Suprapubic skin (tissue), 4 donors: Measurements from ENCODE around the gene AMIGO3. TPM values are rescaled to one million over a fixed set of nuclear protein-coding genes. Genes with fewer than 3 reads are reported as not detected.
A peak's percentile ranks its signal among the peaks of the same experiment; 100 is the strongest.

Experiments
- DNase-seq, 2 donors: peaks; one replicate each; pipeline ENCODE4 v3.0.0-alpha.2; 2019; ENCODE audit warnings: low spot score in 2 of 2
- H3K27ac ChIP-seq: fragments of 200-600 bp; sonication (generic); one replicate; pipeline ENCODE4 v1.5.1; 2019
- H3K27me3 ChIP-seq: fragments of 200-600 bp; sonication (generic); one replicate; pipeline ENCODE4 v1.5.1; 2019
- H3K36me3 ChIP-seq: fragments of 200-600 bp; sonication (generic); one replicate; pipeline ENCODE4 v1.5.1; 2019
- H3K4me1 ChIP-seq: fragments of 200-600 bp; sonication (generic); one replicate; pipeline ENCODE4 v1.5.1; 2019
- H3K4me3 ChIP-seq: fragments of 200-600 bp; sonication (generic); one replicate; pipeline ENCODE4 v1.5.1; 2019; ENCODE audit warnings: mild to moderate bottlenecking
- H3K9me3 ChIP-seq: fragments of 200-600 bp; sonication (generic); one replicate; pipeline ENCODE4 v1.5.1; 2019
- EP300 ChIP-seq: sonication (generic); formaldehyde crosslinking; IDR thresholded peaks from one replicate; pipeline ENCODE4 v1.6.1; 2017; ENCODE audit warnings: antibody characterized with exemption
- POLR2A ChIP-seq, 2 donors: fragments of 450-650 bp; IDR thresholded peaks; one replicate each; pipeline ENCODE4 v1.6.1; 2017; ENCODE audit warnings: antibody characterized with exemption in 2 of 2, mild to moderate bottlenecking in 2 of 2, moderate library complexity in 2 of 2
- POLR2AphosphoS5 ChIP-seq, 3 donors: sonication (generic); formaldehyde crosslinking; IDR thresholded peaks; one replicate each; pipeline ENCODE4 v1.6.1; 2017; ENCODE audit warnings: antibody characterized with exemption in 3 of 3
- WGBS: methylation state at CpG from one replicate; pipeline ENCODE4 v1.1.5; 2018; 5-methylcytosine and 5-hydroxymethylcytosine counted together
- total RNA-seq, 4 donors: library from RNA; depleted of rRNA; stranded (reverse); fragments of >200 nt; gene quantifications; one replicate each; pipeline ENCODE4 v1.1.0, GENCODE V29; 2016
- TF ChIP-seq, protein P1 (sequence below), 2 donors: fragments of 200-600 bp in 1 of 2; fragments of 450-650 bp in 1 of 2; sonication (generic) in 1 of 2; IDR thresholded peaks; one replicate each; pipeline ENCODE4 v1.5.1; 2016 to 2019; ENCODE audit warnings: antibody characterized with exemption in 2 of 2, mild to moderate bottlenecking in 1 of 2, moderate library complexity in 1 of 2

AMIGO3 gene
- total RNA-seq, 4 donors from 2014 or later = 1.6 to 3.8 (median 2.5) TPM

DNA sequence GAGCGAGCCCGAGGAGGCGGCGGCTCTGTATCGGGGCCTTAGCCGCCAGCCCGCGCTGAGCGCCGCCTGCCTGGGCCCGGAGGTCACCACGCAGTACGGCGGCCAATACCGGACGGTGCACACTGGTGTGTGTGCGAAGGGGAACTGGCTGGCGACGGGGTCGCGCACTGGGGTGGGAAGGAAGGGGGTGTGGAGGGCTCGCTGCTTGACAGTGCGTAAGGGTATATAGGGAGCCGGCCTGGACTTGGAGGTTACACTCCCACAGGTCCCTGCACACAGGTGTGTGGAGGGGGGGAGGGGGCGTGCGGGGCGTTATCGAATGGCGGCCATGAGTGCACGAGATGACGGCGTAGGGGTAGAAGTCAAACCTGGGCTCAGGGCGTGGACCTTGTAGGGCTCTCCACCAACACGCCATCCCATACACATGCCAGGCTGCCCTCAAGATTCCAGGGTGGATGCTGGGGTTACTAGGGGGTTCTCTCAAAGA lies 44.9 kb downstream of the AMIGO3 start:
- peak in 1 of 2 donors; percentile 75 for DNase-seq
- Histone ChIP-seq H3K27me3 (no peaks in the 10 kb centered on the region), H3K4me1 (peaks cover 21% of the 10 kb centered on the region), H3K27ac (peak overlapping the region; percentile 91), H3K36me3 (peaks cover 40% of the 10 kb centered on the region), H3K4me3 (peak overlapping the region; percentile 78), H3K9me3 (no peaks in the 10 kb centered on the region)
- 14% methylated on average over 17 of the region's 34 CpGs for WGBS
- TF ChIP-seq POLR2AphosphoS5 (IDR thresholded peaks at IDR 0.05) (no peak), POLR2A (IDR thresholded peaks at IDR 0.05) (no peak), EP300 (no peak)
- TF ChIP-seq, protein P1, sequence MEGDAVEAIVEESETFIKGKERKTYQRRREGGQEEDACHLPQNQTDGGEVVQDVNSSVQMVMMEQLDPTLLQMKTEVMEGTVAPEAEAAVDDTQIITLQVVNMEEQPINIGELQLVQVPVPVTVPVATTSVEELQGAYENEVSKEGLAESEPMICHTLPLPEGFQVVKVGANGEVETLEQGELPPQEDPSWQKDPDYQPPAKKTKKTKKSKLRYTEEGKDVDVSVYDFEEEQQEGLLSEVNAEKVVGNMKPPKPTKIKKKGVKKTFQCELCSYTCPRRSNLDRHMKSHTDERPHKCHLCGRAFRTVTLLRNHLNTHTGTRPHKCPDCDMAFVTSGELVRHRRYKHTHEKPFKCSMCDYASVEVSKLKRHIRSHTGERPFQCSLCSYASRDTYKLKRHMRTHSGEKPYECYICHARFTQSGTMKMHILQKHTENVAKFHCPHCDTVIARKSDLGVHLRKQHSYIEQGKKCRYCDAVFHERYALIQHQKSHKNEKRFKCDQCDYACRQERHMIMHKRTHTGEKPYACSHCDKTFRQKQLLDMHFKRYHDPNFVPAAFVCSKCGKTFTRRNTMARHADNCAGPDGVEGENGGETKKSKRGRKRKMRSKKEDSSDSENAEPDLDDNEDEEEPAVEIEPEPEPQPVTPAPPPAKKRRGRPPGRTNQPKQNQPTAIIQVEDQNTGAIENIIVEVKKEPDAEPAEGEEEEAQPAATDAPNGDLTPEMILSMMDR (IDR thresholded peaks at IDR 0.05) = no peak

DNA sequence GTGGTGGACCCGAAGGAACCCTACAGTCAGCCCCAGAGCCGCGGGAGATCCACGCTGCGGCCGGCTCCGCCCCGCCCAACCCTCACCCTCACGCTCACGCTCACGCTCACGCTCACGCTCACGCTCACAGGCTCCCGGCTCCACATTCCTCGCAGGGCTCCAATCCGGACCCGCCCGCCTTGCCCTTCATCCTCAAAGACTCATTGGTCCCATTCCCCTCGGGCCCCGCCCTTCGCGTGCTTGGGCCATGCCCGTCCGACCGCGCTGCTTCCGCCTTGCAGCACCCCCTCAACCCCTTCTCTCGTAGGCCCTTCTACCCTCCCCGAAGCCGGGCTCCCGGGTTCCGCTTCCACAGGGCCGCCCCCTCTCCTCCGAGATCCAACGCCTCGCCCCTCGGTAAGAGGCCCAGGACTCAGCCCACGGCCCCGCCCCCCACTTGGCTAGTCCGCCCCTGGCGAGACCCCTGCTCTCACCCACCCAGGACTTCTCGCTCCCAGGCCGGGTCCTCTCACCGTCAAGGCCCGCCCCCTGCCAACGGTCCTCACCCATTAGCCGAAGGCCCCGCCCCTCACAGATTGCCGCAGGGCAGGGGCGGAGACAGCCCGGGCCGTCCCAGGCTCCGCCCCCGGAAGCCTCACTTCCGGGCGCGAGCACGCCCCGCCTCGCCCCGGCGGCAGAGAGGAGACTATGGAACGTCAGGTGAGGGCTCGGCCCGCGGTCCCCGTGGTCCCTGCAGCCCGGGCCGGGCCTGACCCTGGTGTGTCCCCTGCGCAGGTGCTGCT lies 45.6 kb downstream of the AMIGO3 start, which contains the start of gene APEH:
Gene APEH (plus strand): TSS at position 637 of the 782 bp plus-strand sequence. CDS start 51 bp downstream, at position 688.
- TF ChIP-seq POLR2A (IDR thresholded peaks at IDR 0.05) = peak in 1 of 2 donors; percentile 52
- peak in 1 of 3 donors; percentile 36 for TF ChIP-seq POLR2AphosphoS5 (IDR thresholded peaks at IDR 0.05)
- TF ChIP-seq EP300 = no peak
- WGBS = 1% methylated on average over 28 of the region's 71 CpGs
- peak within 1 kb of the TSS; percentile 91 for H3K27ac ChIP-seq
- peaks cover 34% of the 10 kb centered on the region for H3K36me3 ChIP-seq
- peak; percentile 97 for DNase-seq
- H3K9me3 ChIP-seq = no peaks in the 10 kb centered on the region
- no peaks in the 10 kb centered on the region for H3K27me3 ChIP-seq
- peak within 1 kb of the TSS; percentile 78 for H3K4me3 ChIP-seq
- H3K4me1 ChIP-seq = peaks cover 21% of the 10 kb centered on the region

GRCh38 chr3:49673121-49673714 lies 46.3 kb downstream of the AMIGO3 start:
- Histone ChIP-seq H3K36me3 (peaks cover 28% of the 10 kb centered on the region), H3K9me3 (no peaks in the 10 kb centered on the region), H3K4me1 (peaks cover 21% of the 10 kb centered on the region), H3K4me3 (peak overlapping the region; percentile 78), H3K27me3 (no peaks in the 10 kb centered on the region), H3K27ac (peak overlapping the region; percentile 91)
- DNase-seq = peak in 1 of 2 donors; percentile 74
- TF ChIP-seq POLR2A (IDR thresholded peaks at IDR 0.05) (no peak), EP300 (no peak), POLR2AphosphoS5 (IDR thresholded peaks at IDR 0.05) (no peak)
- WGBS = 83% methylated on average over 2 of the region's 17 CpGs

GRCh38 chr3:49671291-49672288 lies 47.9 kb downstream of the AMIGO3 start:
- no peak overlapping the region for H3K4me3 ChIP-seq
- WGBS = 45% methylated on average over 11 of the region's 11 CpGs
- H3K9me3 ChIP-seq = no peaks in the 10 kb centered on the region
- H3K36me3 ChIP-seq = peaks cover 12% of the 10 kb centered on the region
- peaks cover 21% of the 10 kb centered on the region for H3K4me1 ChIP-seq
- no peaks in the 10 kb centered on the region for H3K27me3 ChIP-seq
- DNase-seq = no peak
- H3K27ac ChIP-seq = no peak overlapping the region
- TF ChIP-seq POLR2AphosphoS5 (IDR thresholded peaks at IDR 0.05) = no peak
- no peak for TF ChIP-seq POLR2A (IDR thresholded peaks at IDR 0.05)
- TF ChIP-seq EP300 = no peak
- TF ChIP-seq, protein P1 (IDR thresholded peaks at IDR 0.05) = peak; percentile 65 to 80

GRCh38 chr3:49670940-49671290 lies 48.6 kb downstream of the AMIGO3 start:
- DNase-seq = no peak
- Histone ChIP-seq H3K27me3 (no peaks in the 10 kb centered on the region), H3K36me3 (peaks cover 5% of the 10 kb centered on the region), H3K4me3 (no peak overlapping the region), H3K4me1 (peaks cover 21% of the 10 kb centered on the region), H3K9me3 (no peaks in the 10 kb centered on the region), H3K27ac (no peak overlapping the region)
- TF ChIP-seq POLR2A (IDR thresholded peaks at IDR 0.05) = no peak
- TF ChIP-seq, protein P1 (IDR thresholded peaks at IDR 0.05) = no peak
- TF ChIP-seq POLR2AphosphoS5 (IDR thresholded peaks at IDR 0.05) = no peak
- TF ChIP-seq EP300 = no peak
- 66% methylated on average over 6 of the region's 6 CpGs for WGBS
